Endothelial cell of umbilical vein (primary cell): Measurements from ENCODE around the gene RBSN. TPM values are rescaled to one million over a fixed set of nuclear protein-coding genes. Genes with fewer than 3 reads are reported as not detected.

Source experiments
- BruUV-seq: library from RNA; stranded (reverse); fragments of 400-500 nt; replicated peaks from 2 replicates; lab custom pipeline; 2021; lab: Mats Ljungman, UMichigan
- CTCF ChIA-PET: fragments of 300-600, 350-600 bp; sonication (Branson Sonifier 250); formaldehyde crosslinking; loops from one replicate; lab custom pipeline; 2021; ENCODE audit warnings: antibody characterized with exemption, inconsistent platforms; lab: Charles Lee
- POLR2A ChIA-PET: fragments of 300-600, 350-600 bp; sonication (Branson Sonifier 250); formaldehyde crosslinking; loops from one replicate; lab custom pipeline; 2021; ENCODE audit warnings: antibody characterized with exemption, inconsistent platforms; lab: Charles Lee
- DNase-seq: peaks from one replicate; pipeline ENCODE4 v3.0.0-alpha.2; 2011; ENCODE audit warnings: low read depth, low spot score
- FAIRE-seq: peaks from 2 replicates; lab custom pipeline; 2011; peaks lifted over from hg19 to GRCh38; lab: Jason Lieb, UNC
- H2AFZ ChIP-seq: 2 replicates; pipeline ENCODE4 v1.6.0; 2012; ENCODE audit warnings: low read depth, low read length, control low read depth, inconsistent platforms
- H3K27ac ChIP-seq: 2 replicates; pipeline ENCODE4 v1.5.1; 2011; ENCODE audit warnings: low read depth, mild to moderate bottlenecking, control low read depth, low read length, moderate library complexity; ENCODE audit not compliant: insufficient read depth
- H3K27me3 ChIP-seq, 2 experiments: 2 replicates each; pipeline versions ENCODE4 v1.6.0 to v1.6.1; 2011; ENCODE audit warnings: low read length in 2 of 2, mixed read lengths in 1 of 2; ENCODE audit not compliant: control insufficient read depth in 2 of 2, insufficient read depth in 2 of 2
- H3K36me3 ChIP-seq, 2 experiments: 2 replicates in 1 of 2; 3 replicates in 1 of 2; pipeline ENCODE4 v1.5.1; 2011; ENCODE audit warnings: low read length in 2 of 2, mild to moderate bottlenecking in 1 of 2, moderate library complexity in 1 of 2; ENCODE audit not compliant: control insufficient read depth in 2 of 2, insufficient read depth in 2 of 2; ENCODE audit errors: extremely low read depth in 1 of 2
- H3K4me1 ChIP-seq: 3 replicates; pipeline ENCODE4 v1.5.1; 2011; ENCODE audit warnings: mild to moderate bottlenecking, low read length; ENCODE audit not compliant: control insufficient read depth, insufficient read depth; ENCODE audit errors: extremely low read depth
- H3K4me2 ChIP-seq: 2 replicates; pipeline ENCODE4 v1.6.1; 2011; ENCODE audit warnings: low read length, control low read depth, mixed read lengths; ENCODE audit not compliant: insufficient read depth
- H3K4me3 ChIP-seq, 3 experiments: fragments of 200-600 bp in 1 of 3; sonication (generic), shearing (Covaris generic) in 1 of 3; replicated peaks in 1 of 3; 2 replicates each; pipeline ENCODE4 v1.5.1; 2011 to 2016; ENCODE audit warnings: control low read depth in 3 of 3, low read length in 3 of 3, mild to moderate bottlenecking in 2 of 3, inconsistent platforms in 1 of 3, low read depth in 1 of 3, moderate library complexity in 1 of 3; ENCODE audit not compliant: insufficient read depth in 1 of 3
- H3K79me2 ChIP-seq: 2 replicates; pipeline ENCODE4 v1.6.0; 2012; ENCODE audit warnings: low read length, inconsistent platforms; ENCODE audit not compliant: control insufficient read depth, insufficient read depth
- H3K9ac ChIP-seq: replicated peaks from 2 replicates; pipeline ENCODE3; 2011; ENCODE audit warnings: low read length, control low read depth; ENCODE audit not compliant: insufficient read depth; ENCODE audit errors: extremely low read depth
- H3K9me1 ChIP-seq: replicated peaks from 3 replicates; pipeline ENCODE4 v1.6.0; 2011; ENCODE audit warnings: mild to moderate bottlenecking, low read length; ENCODE audit not compliant: control insufficient read depth, insufficient read depth; ENCODE audit errors: extremely low read depth
- H3K9me3 ChIP-seq: replicated peaks from 2 replicates; pipeline ENCODE4 v1.5.1; 2012; ENCODE audit warnings: low read length, inconsistent platforms; ENCODE audit not compliant: control insufficient read depth, insufficient read depth
- H4K20me1 ChIP-seq: replicated peaks from 2 replicates; pipeline ENCODE3; 2011; ENCODE audit warnings: mild to moderate bottlenecking, low read length; ENCODE audit not compliant: control insufficient read depth, insufficient read depth; ENCODE audit errors: extremely low read depth
- EZH2 ChIP-seq: IDR thresholded peaks from 2 replicates; pipeline ENCODE4 v1.6.1; 2012; ENCODE audit warnings: borderline replicate concordance, low read depth, mild to moderate bottlenecking, moderate library complexity, low read length, inconsistent platforms; ENCODE audit not compliant: severe bottlenecking
- FOS ChIP-seq: IDR thresholded peaks from 2 replicates; pipeline ENCODE4 v1.6.1; 2011; ENCODE audit warnings: mild to moderate bottlenecking, low read length, moderate library complexity, borderline replicate concordance; ENCODE audit not compliant: insufficient read depth
- GATA2 ChIP-seq: IDR thresholded peaks from 2 replicates; pipeline ENCODE4 v1.7.0; 2011; ENCODE audit warnings: low read depth, mild to moderate bottlenecking, moderate library complexity, mixed read lengths, low read length; ENCODE audit not compliant: insufficient read length, insufficient read depth
- JUN ChIP-seq: IDR thresholded peaks from 2 replicates; pipeline ENCODE4 v1.6.1; 2011; ENCODE audit warnings: borderline replicate concordance, low read depth; ENCODE audit not compliant: insufficient read length, insufficient read depth
- MYC ChIP-seq: IDR thresholded peaks from one replicate; pipeline ENCODE4 v1.6.1; 2011; ENCODE audit warnings: mild to moderate bottlenecking, low read depth, low read length
- POLR2A ChIP-seq: IDR thresholded peaks from 2 replicates; pipeline ENCODE4 v1.6.1; 2012; ENCODE audit warnings: low read depth, mild to moderate bottlenecking, control low read depth, low read length
- POLR2AphosphoS5 ChIP-seq: IDR thresholded peaks from 2 replicates; pipeline ENCODE4 v1.6.1; 2012; ENCODE audit warnings: low read depth, mild to moderate bottlenecking, control low read depth, low read length, moderate library complexity; ENCODE audit not compliant: insufficient read depth
- dilution Hi-C: fragments of 300-500 bp; cut with MboI; formaldehyde crosslinking; loops from one replicate; pipeline ENCODE4 v1.15.0; 2019; ENCODE audit warnings: low sequenced_read_pairs; ENCODE audit not compliant: extremely low pct_ligation_motif_present
- intact Hi-C: fragments of 100-400 bp; cut with micrococcal nuclease; formaldehyde crosslinking; loops from one replicate; pipeline ENCODE4 v1.10.0; 2022
- polyA plus RNA-seq, 4 experiments: library from polyadenylated mRNA; depleted of rRNA in 3 of 4; stranded (reverse) in 3 of 4; unstranded in 1 of 4; fragments of >200 nt; gene quantifications; 2 replicates each; pipeline versions ENCODE4 v1.2.1 to v1.2.3, GENCODE V29; 2011 to 2012; ENCODE audit warnings: missing spikeins in 1 of 4
- total RNA-seq: library from RNA; stranded (reverse); gene quantifications from 2 replicates; pipeline ENCODE4 v1.2.3, GENCODE V29; 2021
- TF ChIP-seq, protein P1 (sequence below), 2 donors: IDR thresholded peaks; 1 replicate in 1 of 2; 2 replicates in 1 of 2; pipeline ENCODE4 v1.5.1; 2011; ENCODE audit warnings: low read length in 2 of 2, mild to moderate bottlenecking in 2 of 2, moderate library complexity in 2 of 2, control low read depth in 1 of 2, inconsistent platforms in 1 of 2, low read depth in 1 of 2; ENCODE audit not compliant: insufficient read depth in 1 of 2; ENCODE audit errors: extremely low read depth in 1 of 2
- TF ChIP-seq, protein P2 (sequence below): IDR thresholded peaks from 2 replicates; pipeline ENCODE4 v1.6.1; 2011; ENCODE audit not compliant: insufficient read depth, insufficient read length

RBSN gene
- total and polyA plus RNA-seq, 2 donors (not counting 3 experiments of a cell fraction or from before 2014, with no cell fraction given) = 6.7 to 23.6 TPM

DNA sequence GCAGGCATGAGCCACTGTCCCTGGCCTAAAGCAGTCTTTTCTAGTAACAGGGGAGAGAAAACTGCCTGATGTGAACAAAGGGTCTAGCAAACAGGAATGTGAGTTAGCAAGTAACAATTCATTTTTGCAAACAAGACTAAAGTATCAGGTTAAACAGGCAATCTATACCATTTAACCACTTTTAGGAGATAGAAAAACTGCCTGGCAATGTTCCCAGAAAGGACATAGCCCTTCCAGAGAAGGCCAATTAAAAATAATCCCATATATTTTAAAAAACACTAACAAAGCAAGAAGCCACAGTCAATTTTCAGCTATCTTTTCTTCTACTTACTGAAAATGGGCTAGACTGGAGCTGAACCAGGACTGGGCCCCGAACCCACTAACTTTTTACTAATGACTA, 6.3 kb downstream of the RBSN start:
- no peak overlapping the region for H2AFZ ChIP-seq
- H3K9me3 ChIP-seq = no peaks in the 10 kb centered on the region
- DNase-seq = no peak
- TF ChIP-seq GATA2 (no peak), POLR2AphosphoS5 (no peak), MYC (no peak), EZH2 (no peak), FOS (no peak), POLR2A (no peak), JUN (no peak)
- TF ChIP-seq, protein P1, sequence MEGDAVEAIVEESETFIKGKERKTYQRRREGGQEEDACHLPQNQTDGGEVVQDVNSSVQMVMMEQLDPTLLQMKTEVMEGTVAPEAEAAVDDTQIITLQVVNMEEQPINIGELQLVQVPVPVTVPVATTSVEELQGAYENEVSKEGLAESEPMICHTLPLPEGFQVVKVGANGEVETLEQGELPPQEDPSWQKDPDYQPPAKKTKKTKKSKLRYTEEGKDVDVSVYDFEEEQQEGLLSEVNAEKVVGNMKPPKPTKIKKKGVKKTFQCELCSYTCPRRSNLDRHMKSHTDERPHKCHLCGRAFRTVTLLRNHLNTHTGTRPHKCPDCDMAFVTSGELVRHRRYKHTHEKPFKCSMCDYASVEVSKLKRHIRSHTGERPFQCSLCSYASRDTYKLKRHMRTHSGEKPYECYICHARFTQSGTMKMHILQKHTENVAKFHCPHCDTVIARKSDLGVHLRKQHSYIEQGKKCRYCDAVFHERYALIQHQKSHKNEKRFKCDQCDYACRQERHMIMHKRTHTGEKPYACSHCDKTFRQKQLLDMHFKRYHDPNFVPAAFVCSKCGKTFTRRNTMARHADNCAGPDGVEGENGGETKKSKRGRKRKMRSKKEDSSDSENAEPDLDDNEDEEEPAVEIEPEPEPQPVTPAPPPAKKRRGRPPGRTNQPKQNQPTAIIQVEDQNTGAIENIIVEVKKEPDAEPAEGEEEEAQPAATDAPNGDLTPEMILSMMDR (IDR thresholded peaks at IDR 0.05; ENCODE audit: extremely low read depth in 1 of 2, insufficient read depth in 1 of 2, low read depth in 1 of 2, low read length in 2 of 2) = no peak
- TF ChIP-seq, protein P2, sequence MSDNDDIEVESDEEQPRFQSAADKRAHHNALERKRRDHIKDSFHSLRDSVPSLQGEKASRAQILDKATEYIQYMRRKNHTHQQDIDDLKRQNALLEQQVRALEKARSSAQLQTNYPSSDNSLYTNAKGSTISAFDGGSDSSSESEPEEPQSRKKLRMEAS = no peak
- H4K20me1 ChIP-seq = no peaks in the 10 kb centered on the region
- no peaks in the 10 kb centered on the region for H3K27me3 ChIP-seq
- no peak overlapping the region for H3K9ac ChIP-seq
- no peaks in the 10 kb centered on the region for H3K9me1 ChIP-seq
- CTCF ChIA-PET = no interaction called here
- H3K4me2 ChIP-seq = no peak overlapping the region
- POLR2A ChIA-PET = no interaction called here
- intact Hi-C loops = no loop called here
- H3K79me2 ChIP-seq = peaks cover 4% of the 10 kb centered on the region
- H3K27ac ChIP-seq = no peak overlapping the region
- no peak for FAIRE-seq
- H3K36me3 ChIP-seq = peaks cover 14 to 18% of the 10 kb centered on the region in 2 experiments
- BruUV-seq = no TSS peak
- peaks cover 2% of the 10 kb centered on the region for H3K4me1 ChIP-seq
- dilution Hi-C loops = no loop called here
- H3K4me3 ChIP-seq = no peak overlapping the region
